HepG2 (cell line): Measurements from ENCODE around the gene FAM76A. TPM values are rescaled to one million over a fixed set of nuclear protein-coding genes. Genes with fewer than 3 reads are reported as not detected.

ENCODE experiments used
- GMEB1 ChIP-seq: sonication (generic); formaldehyde crosslinking; IDR thresholded peaks from 2 replicates; pipeline ENCODE4 v1.5.1; 2020; ENCODE audit warnings: missing genetic modification reagents, mild to moderate bottlenecking, borderline replicate concordance
- GMEB2 ChIP-seq: IDR thresholded peaks from 2 replicates; pipeline ENCODE4 v1.6.1; 2016; ENCODE audit warnings: missing biosample characterization, missing genetic modification reagents, low read depth
- KDM1A ChIP-seq: IDR thresholded peaks from 2 replicates; pipeline ENCODE4 v1.6.1; 2016; ENCODE audit warnings: missing compliant biosample characterization
- KLF13 ChIP-seq: sonication (generic); formaldehyde crosslinking; IDR thresholded peaks from 2 replicates; pipeline ENCODE4 v1.4.0; 2020; ENCODE audit warnings: mild to moderate bottlenecking, missing genetic modification reagents
- KLF6 ChIP-seq: IDR thresholded peaks from 2 replicates; pipeline ENCODE4 v1.8.0; 2016; ENCODE audit warnings: missing biosample characterization, missing genetic modification reagents
- MBNL3 ChIP-seq: fragments of 250-450 bp; sonication (Bioruptor Pico); conservative IDR thresholded peaks from 2 replicates; pipeline ENCODE4 v1.8.0; 2022; ENCODE audit warnings: mild to moderate bottlenecking, inconsistent platforms
- MTF2 ChIP-seq: sonication (generic); formaldehyde crosslinking; IDR thresholded peaks from 2 replicates; pipeline ENCODE4 v1.5.0; 2020; ENCODE audit warnings: missing genetic modification reagents, borderline replicate concordance
- PREB ChIP-seq: sonication (generic); formaldehyde crosslinking; IDR thresholded peaks from 2 replicates; pipeline ENCODE4 v1.4.0; 2020; ENCODE audit warnings: missing genetic modification reagents
- TFAP4 ChIP-seq: sonication (generic); IDR thresholded peaks from 2 replicates; pipeline ENCODE4 v1.6.1; 2016; ENCODE audit warnings: low read depth, borderline replicate concordance
- TFDP1 ChIP-seq: IDR thresholded peaks from 2 replicates; pipeline ENCODE4 v1.6.1; 2016; ENCODE audit warnings: missing compliant biosample characterization, missing genetic modification reagents, borderline replicate concordance
- TOE1 ChIP-seq: sonication (generic); formaldehyde crosslinking; IDR thresholded peaks from 2 replicates; pipeline ENCODE4 v1.4.0; 2020; ENCODE audit warnings: mild to moderate bottlenecking, missing genetic modification reagents
- ZBTB44 ChIP-seq: sonication (generic); formaldehyde crosslinking; IDR thresholded peaks from 2 replicates; pipeline ENCODE4 v1.4.0; 2020; ENCODE audit warnings: missing genetic modification reagents
- ZBTB7A ChIP-seq: sonication (generic); formaldehyde crosslinking; IDR thresholded peaks from 2 replicates; pipeline ENCODE4 v1.8.0; 2022; ENCODE audit warnings: mild to moderate bottlenecking, missing genetic modification reagents
- ZKSCAN5 ChIP-seq: sonication (generic); formaldehyde crosslinking; IDR thresholded peaks from 2 replicates; pipeline ENCODE4 v1.5.1; 2020; ENCODE audit warnings: mild to moderate bottlenecking, missing genetic modification reagents
- ZNF501 ChIP-seq: sonication (generic); formaldehyde crosslinking; IDR thresholded peaks from 2 replicates; pipeline ENCODE4 v1.5.1; 2020; ENCODE audit warnings: mild to moderate bottlenecking, moderate library complexity, missing genetic modification reagents
- ZNF563 ChIP-seq: sonication (generic); formaldehyde crosslinking; IDR thresholded peaks from 2 replicates; pipeline ENCODE4 v1.8.0; 2022; ENCODE audit warnings: mild to moderate bottlenecking, moderate library complexity, missing genetic modification reagents
- ZNF775 ChIP-seq: sonication (generic); formaldehyde crosslinking; IDR thresholded peaks from 2 replicates; pipeline ENCODE4 v1.4.0; 2020; ENCODE audit warnings: missing genetic modification reagents, mild to moderate bottlenecking, moderate library complexity, borderline replicate concordance
- ZNF839 ChIP-seq: sonication (generic); formaldehyde crosslinking; IDR thresholded peaks from 2 replicates; pipeline ENCODE4 v1.4.0; 2020; ENCODE audit warnings: missing genetic modification reagents, mild to moderate bottlenecking, borderline replicate concordance
- ZUFSP ChIP-seq: sonication (generic); formaldehyde crosslinking; IDR thresholded peaks from 2 replicates; pipeline ENCODE4 v1.9.0; 2021; ENCODE audit warnings: missing genetic modification reagents, mild to moderate bottlenecking, borderline replicate concordance
- polyA plus RNA-seq, 8 experiments: library from polyadenylated mRNA; depleted of rRNA in 3 of 8; stranded (reverse) in 7 of 8; unstranded in 1 of 8; fragments of >200 nt; fragmentation: Illumina TruSeq in 4 of 8; extraction: Trizol in 4 of 8; gene quantifications; 2 replicates each; pipeline versions ENCODE4 v1.2.1 to v1.2.3, GENCODE V29; 2011 to 2016; ENCODE audit warnings: low read depth in 4 of 8, missing spikeins in 1 of 8, mixed read lengths in 1 of 8; ENCODE audit not compliant: insufficient read depth in 1 of 8
- total RNA-seq, 5 experiments: library from RNA; depleted of rRNA; stranded (reverse); fragments of >200 nt; fragmentation: Illumina TruSeq; extraction: Trizol; gene quantifications; 2 replicates each; pipeline ENCODE4 v1.2.3, GENCODE V29; 2016; ENCODE audit warnings: low read depth in 1 of 5

FAM76A gene
- total and polyA plus RNA-seq, 2 of the 13 experiments (the other 11 are each of a cell fraction or from before 2014, with no cell fraction given), result 4.2 to 15.7 TPM

- TF ChIP-seq ZNF775 (CRISPR knock-in tag), result no peak
- peak; percentile 61 for TF ChIP-seq TFAP4
- TF ChIP-seq ZBTB44 (CRISPR knock-in tag), result no peak
- no peak for TF ChIP-seq PREB (CRISPR knock-in tag)
- TF ChIP-seq ZNF839 (CRISPR knock-in tag), result no peak
- TF ChIP-seq ZNF501 (CRISPR knock-in tag), result peak; percentile 94
- TF ChIP-seq MTF2 (CRISPR knock-in tag), result no peak
- peak; percentile 55; the same call in 1 of the 2 replicates for TF ChIP-seq GMEB2 (CRISPR knock-in tag)
- TF ChIP-seq TFDP1 (CRISPR knock-in tag), result no peak
- no peak for TF ChIP-seq ZKSCAN5 (CRISPR knock-in tag)
- no peak for TF ChIP-seq KDM1A (CRISPR knock-in tag)
- TF ChIP-seq MBNL3, result no peak
- TF ChIP-seq GMEB1 (CRISPR knock-in tag), result peak; percentile 88
- no peak for TF ChIP-seq TOE1 (CRISPR knock-in tag)
- TF ChIP-seq ZBTB7A, result no peak
- TF ChIP-seq KLF6 (CRISPR knock-in tag), result no peak
- no peak for TF ChIP-seq ZUFSP (CRISPR knock-in tag)
- peak; percentile 79 for TF ChIP-seq ZNF563
- TF ChIP-seq KLF13 (CRISPR knock-in tag), result no peak
Observed at GRCh38 chr1:27772932-27773825, 47.4 kb downstream of the FAM76A start, which contains the start of gene STX12 (continued).
